AG04450 (cell line): ENCODE measurements around the gene IRF3. TPM values are rescaled to one million over a fixed set of nuclear protein-coding genes. Genes with fewer than 3 reads are reported as not detected.

Source experiments
- CTCF ChIA-PET: fragments of 300-600, 350-600 bp; formaldehyde crosslinking; extraction: SDS; loops from one replicate; lab custom pipeline; 2022; ENCODE audit warnings: antibody characterized with exemption, inconsistent platforms; lab: Charles Lee
- POLR2A ChIA-PET: fragments of 350-600 bp; formaldehyde crosslinking; extraction: SDS; loops from one replicate; lab custom pipeline; 2021; ENCODE audit warnings: antibody characterized with exemption, inconsistent platforms; lab: Yijun Ruan, JAX
- DNase-seq: peaks from one replicate; pipeline ENCODE4 v3.0.0-alpha.2; 2011; ENCODE audit warnings: low read depth, low spot score
- H3K27ac ChIP-seq: one replicate; pipeline ENCODE4 v1.5.1; 2012; ENCODE audit warnings: low read depth, low read length, control low read depth
- H3K27me3 ChIP-seq: one replicate; pipeline ENCODE4 v1.6.0; 2012; ENCODE audit warnings: low read length; ENCODE audit not compliant: control insufficient read depth, insufficient read depth
- H3K4me3 ChIP-seq: 2 replicates; pipeline ENCODE4 v1.5.1; 2011; ENCODE audit warnings: mild to moderate bottlenecking, low read depth, low read length, control low read depth
- H3K9me3 ChIP-seq: 2 replicates; pipeline ENCODE4 v1.5.1; 2012; ENCODE audit warnings: low read length; ENCODE audit not compliant: control insufficient read depth, insufficient read depth
- polyA plus RNA-seq: library from polyadenylated mRNA; depleted of rRNA; stranded (reverse); fragments of >200 nt; gene quantifications from 2 replicates; pipeline ENCODE4 v1.2.3, GENCODE V29; 2011
- TF ChIP-seq, protein P1 (sequence below): IDR thresholded peaks from 2 replicates; pipeline ENCODE4 v1.5.1; 2011; ENCODE audit warnings: low read depth, low read length, control low read depth, inconsistent platforms

IRF3 gene
- polyA plus RNA-seq, 1 experiment, result 33.5 TPM

DNA sequence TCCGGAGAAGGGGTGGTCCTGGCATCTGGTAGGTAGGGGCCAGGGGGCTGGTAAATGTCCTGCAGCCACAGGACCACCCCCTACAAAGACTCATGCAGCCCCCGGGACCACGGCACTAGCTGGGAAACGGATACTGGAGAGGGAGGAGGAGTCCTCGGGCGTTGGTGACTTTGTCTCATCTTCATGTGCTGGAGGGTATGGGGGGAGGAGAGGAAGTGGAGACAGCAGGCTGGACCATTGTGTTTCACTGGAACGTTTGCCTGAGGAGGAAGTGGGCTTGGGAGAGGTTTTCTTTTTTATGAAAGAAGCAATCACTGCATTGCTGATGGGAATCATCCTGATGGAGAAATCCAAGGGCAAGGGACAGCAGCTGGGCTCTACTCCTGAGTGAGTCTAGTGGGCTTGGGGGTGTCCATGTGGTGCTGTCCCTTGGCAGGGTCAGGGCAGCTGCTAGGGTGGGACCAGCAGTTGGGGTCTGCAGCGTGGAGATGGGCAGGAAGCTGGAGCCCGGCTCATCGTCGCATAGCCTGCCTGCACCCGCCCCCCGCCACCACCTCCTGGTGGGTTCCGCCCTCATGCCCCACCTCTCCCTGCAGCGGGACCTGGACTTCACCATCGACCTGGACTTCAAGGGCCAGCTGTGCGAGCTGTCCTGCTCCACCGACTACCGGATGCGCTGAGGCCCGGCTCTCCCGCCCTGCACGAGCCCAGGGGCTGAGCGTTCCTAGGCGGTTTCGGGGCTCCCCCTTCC is 22.1 kb upstream of the IRF3 start:
- POLR2A ChIA-PET, result interaction anchor here (3.3 kb wide), 1 partner anchor 11 kb away, joined by 9 read pairs; the partner anchor contains the start of gene PRMT1
- no peak overlapping the region for H3K27ac ChIP-seq
- H3K4me3 ChIP-seq, result no peak overlapping the region
- CTCF ChIA-PET, result no interaction called here
- DNase-seq, result no peak
- no peaks in the 10 kb centered on the region for H3K27me3 ChIP-seq
- H3K9me3 ChIP-seq, result no peaks in the 10 kb centered on the region; the same call in 1 of the 2 replicates
- TF ChIP-seq, protein P1, sequence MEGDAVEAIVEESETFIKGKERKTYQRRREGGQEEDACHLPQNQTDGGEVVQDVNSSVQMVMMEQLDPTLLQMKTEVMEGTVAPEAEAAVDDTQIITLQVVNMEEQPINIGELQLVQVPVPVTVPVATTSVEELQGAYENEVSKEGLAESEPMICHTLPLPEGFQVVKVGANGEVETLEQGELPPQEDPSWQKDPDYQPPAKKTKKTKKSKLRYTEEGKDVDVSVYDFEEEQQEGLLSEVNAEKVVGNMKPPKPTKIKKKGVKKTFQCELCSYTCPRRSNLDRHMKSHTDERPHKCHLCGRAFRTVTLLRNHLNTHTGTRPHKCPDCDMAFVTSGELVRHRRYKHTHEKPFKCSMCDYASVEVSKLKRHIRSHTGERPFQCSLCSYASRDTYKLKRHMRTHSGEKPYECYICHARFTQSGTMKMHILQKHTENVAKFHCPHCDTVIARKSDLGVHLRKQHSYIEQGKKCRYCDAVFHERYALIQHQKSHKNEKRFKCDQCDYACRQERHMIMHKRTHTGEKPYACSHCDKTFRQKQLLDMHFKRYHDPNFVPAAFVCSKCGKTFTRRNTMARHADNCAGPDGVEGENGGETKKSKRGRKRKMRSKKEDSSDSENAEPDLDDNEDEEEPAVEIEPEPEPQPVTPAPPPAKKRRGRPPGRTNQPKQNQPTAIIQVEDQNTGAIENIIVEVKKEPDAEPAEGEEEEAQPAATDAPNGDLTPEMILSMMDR, result no peak

DNA sequence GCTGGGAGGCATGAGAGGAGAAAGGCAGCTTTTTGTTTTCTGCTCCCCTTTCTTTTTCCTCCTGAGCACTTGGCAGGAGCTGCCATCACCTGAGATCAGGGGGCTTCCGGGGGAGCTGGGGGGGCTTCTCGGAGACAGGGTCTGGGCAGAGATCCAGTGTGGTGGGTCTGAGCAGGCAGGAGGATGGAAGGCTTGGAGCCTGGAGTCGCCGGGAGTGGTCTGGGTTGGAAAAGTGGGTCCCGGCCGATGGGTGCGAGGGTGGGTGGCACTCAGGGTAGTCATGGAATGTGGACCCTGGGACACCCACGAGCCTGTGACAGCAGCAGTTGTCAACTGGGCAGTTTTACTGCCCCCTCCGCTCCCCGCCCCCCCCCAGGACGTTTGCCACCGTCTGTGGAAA is 21.5 kb upstream of the IRF3 start:
- Histone ChIP-seq H3K9me3 (no peaks in the 10 kb centered on the region; the same call in 1 of the 2 replicates), H3K27ac (no peak overlapping the region), H3K4me3 (no peak overlapping the region), H3K27me3 (no peaks in the 10 kb centered on the region)
- ChIA-PET POLR2A (no interaction called here), CTCF (no interaction called here)
- no peak for DNase-seq
- TF ChIP-seq, protein P1, result no peak

DNA sequence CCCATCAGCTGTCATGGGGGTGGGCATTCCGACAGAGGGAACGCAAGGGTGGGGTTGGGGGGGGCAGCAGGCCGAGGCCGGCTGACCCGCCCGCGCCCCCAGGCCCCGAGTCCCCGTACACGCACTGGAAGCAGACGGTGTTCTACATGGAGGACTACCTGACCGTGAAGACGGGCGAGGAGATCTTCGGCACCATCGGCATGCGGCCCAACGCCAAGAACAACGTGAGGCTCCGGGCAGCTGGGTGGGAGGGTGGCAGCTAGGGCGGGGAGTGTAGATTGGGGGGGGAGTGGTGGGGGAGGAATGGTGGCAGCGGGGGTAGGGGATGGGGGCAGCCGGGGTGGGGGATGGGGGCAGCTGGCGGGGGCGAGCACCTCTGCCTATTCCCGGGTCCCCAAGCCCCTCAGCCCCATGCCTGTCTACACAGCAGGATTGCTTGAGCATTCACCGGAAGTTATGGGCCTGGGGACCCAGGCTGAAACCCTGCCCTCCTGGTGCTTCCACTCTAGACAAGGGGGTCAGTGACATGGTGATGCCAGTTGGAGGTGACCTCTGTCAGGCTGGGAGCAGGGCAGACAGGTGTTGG is 20.9 kb upstream of the IRF3 start:
- POLR2A ChIA-PET, result no interaction called here
- no peak for DNase-seq
- TF ChIP-seq, protein P1, result no peak
- Histone ChIP-seq H3K9me3 (no peaks in the 10 kb centered on the region; the same call in 1 of the 2 replicates), H3K27me3 (no peaks in the 10 kb centered on the region), H3K27ac (no peak overlapping the region), H3K4me3 (no peak overlapping the region)
- CTCF ChIA-PET, result no interaction called here

DNA sequence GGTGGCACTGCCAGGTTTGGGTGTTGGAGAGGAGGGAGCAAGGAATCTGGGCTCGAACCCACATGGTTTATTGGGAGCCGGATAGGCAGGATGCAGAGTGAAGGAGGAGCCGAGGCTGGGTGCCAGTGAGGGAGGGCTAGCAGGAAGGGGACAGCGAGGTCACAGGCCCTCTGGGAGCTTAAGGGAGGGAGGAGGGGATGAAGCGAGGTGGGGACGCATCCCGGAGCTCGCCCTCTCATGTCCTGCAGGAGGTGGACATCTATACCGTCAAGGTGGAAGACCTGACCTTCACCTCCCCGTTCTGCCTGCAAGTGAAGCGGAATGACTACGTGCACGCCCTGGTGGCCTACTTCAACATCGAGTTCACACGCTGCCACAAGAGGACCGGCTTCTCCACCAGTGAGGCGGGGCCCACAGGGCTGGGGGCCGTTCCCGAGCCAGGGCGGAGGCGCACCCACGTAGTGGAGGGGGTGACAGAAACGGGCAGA is 20.2 kb upstream of the IRF3 start:
- CTCF ChIA-PET, result interaction anchor here (0.9 to 1.3 kb wide), 2 partner anchors 13 to 124 kb away, joined by 3 read pairs; no protein-coding TSS in a partner anchor
- POLR2A ChIA-PET, result interaction anchor here (0.7 kb wide), 1 partner anchor 115 kb away, joined by 3 read pairs; no protein-coding TSS in a partner anchor
- TF ChIP-seq, protein P1, result no peak

More for the DNA sequence above, 20.2 kb upstream of the IRF3 start:
- no peaks in the 10 kb centered on the region for H3K27me3 ChIP-seq
- DNase-seq, result no peak
- H3K4me3 ChIP-seq, result no peak overlapping the region
- H3K27ac ChIP-seq, result no peak overlapping the region
- H3K9me3 ChIP-seq, result no peaks in the 10 kb centered on the region; the same call in 1 of the 2 replicates
